Smooth muscle cell (in vitro differentiated cells): ENCODE results near the gene CACNA1B. TPM values are rescaled to one million over a fixed set of nuclear protein-coding genes. Genes with fewer than 3 reads are reported as not detected.

Experiments
- DNase-seq: peaks from one replicate; lab custom pipeline; 2025; ENCODE audit not compliant: unreplicated experiment; lab: John Stamatoyannopoulos, UW
- H2AFZ ChIP-seq: fragments of 200-600 bp; sonication (generic); 2 replicates; pipeline ENCODE4 v1.6.0; 2016; ENCODE audit warnings: antibody characterized with exemption, low read depth, mild to moderate bottlenecking
- H3F3A ChIP-seq: fragments of 200-600 bp; sonication (generic); 2 replicates; pipeline ENCODE4 v1.6.0; 2017; ENCODE audit warnings: antibody characterized with exemption, low read depth
- H3K27ac ChIP-seq: fragments of 200-600 bp; sonication (generic); 2 replicates; pipeline ENCODE4 v1.5.1; 2016; ENCODE audit warnings: low read depth, mild to moderate bottlenecking
- H3K27me3 ChIP-seq: fragments of 200-600 bp; sonication (generic); 2 replicates; pipeline ENCODE4 v1.6.1; 2016; ENCODE audit warnings: low read depth, mild to moderate bottlenecking
- H3K36me3 ChIP-seq: fragments of 200-600 bp; sonication (generic); 2 replicates; pipeline ENCODE4 v1.5.1; 2016; ENCODE audit warnings: low read depth
- H3K4me1 ChIP-seq: fragments of 200-600 bp; sonication (generic); 2 replicates; pipeline ENCODE4 v1.5.1; 2016; ENCODE audit warnings: low read depth
- H3K4me2 ChIP-seq: fragments of 200-600 bp; sonication (generic); 2 replicates; pipeline ENCODE4 v1.6.0; 2016; ENCODE audit warnings: mild to moderate bottlenecking
- H3K4me3 ChIP-seq: fragments of 200-600 bp; sonication (generic); 2 replicates; pipeline ENCODE4 v1.5.1; 2016; ENCODE audit warnings: mild to moderate bottlenecking
- H3K79me2 ChIP-seq: fragments of 200-600 bp; sonication (generic); 2 replicates; pipeline ENCODE4 v1.6.0; 2016; ENCODE audit warnings: low read depth, mild to moderate bottlenecking
- H3K9ac ChIP-seq: fragments of 200-600 bp; sonication (generic); 2 replicates; pipeline ENCODE4 v1.6.0; 2016; ENCODE audit warnings: low read depth
- H3K9me3 ChIP-seq: fragments of 200-600 bp; sonication (generic); replicated peaks from 2 replicates; pipeline ENCODE4 v1.5.1; 2016; ENCODE audit warnings: low read depth
- H4K20me1 ChIP-seq: fragments of 200-600 bp; sonication (generic); 2 replicates; pipeline ENCODE4 v1.6.0; 2016; ENCODE audit warnings: low read depth
- CTCF ChIP-seq: fragments of 200-600 bp; sonication (generic); IDR thresholded peaks from 2 replicates; pipeline ENCODE4 v1.5.1; 2017; ENCODE audit warnings: borderline replicate concordance, mild to moderate bottlenecking, antibody characterized with exemption; ENCODE audit not compliant: insufficient read depth, poor library complexity, severe bottlenecking
- WGBS: methylation state at CpG from one replicate; pipeline ENCODE4 v1.1.7; 2016; ENCODE audit warnings: low lambda C conversion rate; 5-methylcytosine and 5-hydroxymethylcytosine counted together
- polyA plus RNA-seq: library from polyadenylated mRNA; unstranded; fragments of >200 nt; fragmentation: Nextera tagmentation; extraction: Ambion mirVana; gene quantifications from 2 replicates; pipeline ENCODE4 v1.2.1, GENCODE V29; 2016
- total RNA-seq: library from RNA; depleted of rRNA; stranded (reverse); fragments of >200 nt; gene quantifications from 2 replicates; pipeline ENCODE4 v1.2.3, GENCODE V29; 2014

The CACNA1B gene
- total and polyA plus RNA-seq, 2 experiments from 2014 or later: 0.09 to 0.23 TPM

DNA sequence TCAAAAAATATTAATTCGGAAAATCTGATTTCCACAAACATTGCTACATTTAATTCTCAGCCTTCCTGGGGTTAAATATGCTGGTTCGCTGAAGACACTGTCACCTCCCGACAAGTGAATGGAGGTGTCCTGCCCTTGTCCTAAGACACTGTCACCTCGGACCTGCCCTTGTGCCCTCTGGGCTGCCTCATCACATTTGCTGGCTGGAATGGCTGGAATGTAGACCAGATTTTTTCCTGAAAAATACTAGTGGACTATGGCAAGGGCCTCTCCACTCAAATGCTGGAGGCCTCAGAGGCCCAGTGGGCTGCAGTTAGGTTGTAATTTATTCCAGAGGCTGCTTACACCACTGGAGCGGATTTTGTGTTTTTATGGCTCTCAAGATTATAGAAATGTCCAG lies 28.2 kb downstream of the CACNA1B start:
- no peaks in the 10 kb centered on the region for H3K27me3 ChIP-seq
- no peak for DNase-seq
- no peaks in the 10 kb centered on the region for H3K79me2 ChIP-seq
- H2AFZ ChIP-seq: no peak overlapping the region
- 79% methylated on average over 5 of the region's 5 CpGs for WGBS
- H3K36me3 ChIP-seq: no peaks in the 10 kb centered on the region
- H3K9ac ChIP-seq: no peak overlapping the region
- no peaks in the 10 kb centered on the region for H4K20me1 ChIP-seq
- no peaks in the 10 kb centered on the region for H3F3A ChIP-seq
- no peak for TF ChIP-seq CTCF
- H3K4me2 ChIP-seq: no peak overlapping the region
- H3K4me3 ChIP-seq: no peak overlapping the region
- H3K27ac ChIP-seq: no peak overlapping the region
- no peaks in the 10 kb centered on the region for H3K4me1 ChIP-seq
- no peaks in the 10 kb centered on the region for H3K9me3 ChIP-seq

- Histone ChIP-seq H3K79me2 (no peaks in the 10 kb centered on the region), H3K9me3 (no peaks in the 10 kb centered on the region), H3K9ac (no peak overlapping the region), H3K36me3 (no peaks in the 10 kb centered on the region), H2AFZ (no peak overlapping the region), H3K4me3 (no peak overlapping the region), H3K4me2 (no peak overlapping the region), H3F3A (no peaks in the 10 kb centered on the region), H3K4me1 (no peaks in the 10 kb centered on the region), H4K20me1 (no peaks in the 10 kb centered on the region), H3K27ac (no peak overlapping the region), H3K27me3 (no peaks in the 10 kb centered on the region)
- TF ChIP-seq CTCF: no peak
- no peak for DNase-seq
- WGBS: 92% methylated on average over 10 of the region's 10 CpGs
Observed at GRCh38 chr9:137907776-137908175, 30.2 kb downstream of the CACNA1B start.

DNA sequence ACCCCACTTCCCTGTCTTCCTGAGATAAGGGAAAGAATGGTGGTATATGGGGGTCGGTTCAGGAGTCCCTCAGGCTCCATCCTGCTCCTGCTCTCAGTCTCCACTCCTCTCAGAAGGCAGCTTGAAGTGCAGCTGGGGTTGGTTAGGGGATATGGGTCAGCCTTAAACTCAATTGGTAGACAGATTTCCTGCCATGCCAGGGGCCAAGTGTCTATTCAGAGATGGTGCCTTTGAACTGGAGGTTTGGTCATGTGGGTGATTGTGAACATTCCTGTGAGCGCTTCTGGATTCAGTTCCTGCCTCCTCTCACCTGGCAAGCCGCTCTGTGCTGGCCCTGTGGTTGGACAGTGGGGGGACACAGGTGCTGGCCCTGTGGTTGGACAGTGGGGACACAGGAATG lies 35.1 kb downstream of the CACNA1B start:
- no peak overlapping the region for H3K27ac ChIP-seq
- H4K20me1 ChIP-seq: no peaks in the 10 kb centered on the region
- H3K4me2 ChIP-seq: no peak overlapping the region
- no peaks in the 10 kb centered on the region for H3K79me2 ChIP-seq
- H3K9me3 ChIP-seq: no peaks in the 10 kb centered on the region
- H3F3A ChIP-seq: no peaks in the 10 kb centered on the region
- H3K9ac ChIP-seq: no peak overlapping the region
- no peaks in the 10 kb centered on the region for H3K4me1 ChIP-seq
- no peak for TF ChIP-seq CTCF
- WGBS: 98% methylated on average over 3 of the region's 3 CpGs
- no peaks in the 10 kb centered on the region for H3K36me3 ChIP-seq
- H3K4me3 ChIP-seq: no peak overlapping the region
- no peak overlapping the region for H2AFZ ChIP-seq
- H3K27me3 ChIP-seq: no peaks in the 10 kb centered on the region
- no peak for DNase-seq

- 92% methylated on average over 7 of the region's 7 CpGs for WGBS
- Histone ChIP-seq H2AFZ (no peak overlapping the region), H3K4me2 (no peak overlapping the region), H3K4me3 (no peak overlapping the region), H4K20me1 (no peaks in the 10 kb centered on the region), H3K27me3 (no peaks in the 10 kb centered on the region), H3F3A (no peaks in the 10 kb centered on the region), H3K27ac (no peak overlapping the region), H3K4me1 (no peaks in the 10 kb centered on the region), H3K79me2 (no peaks in the 10 kb centered on the region), H3K36me3 (no peaks in the 10 kb centered on the region), H3K9ac (no peak overlapping the region), H3K9me3 (no peaks in the 10 kb centered on the region)
- DNase-seq: no peak
- TF ChIP-seq CTCF: no peak
Observed at GRCh38 chr9:137913132-137913531, 35.5 kb downstream of the CACNA1B start.
